Anterior cingulate cortex (tissue), 58 donors: Measurements from ENCODE around the gene KLHL11.

Experiments used
- DNase-seq, 58 donors: peaks; one replicate each; lab custom pipeline; 2025; lab: John Stamatoyannopoulos, UW

The KLHL11 gene

GRCh38 chr17:41864836-41865595 lies at the start of gene KLHL11:
Gene KLHL11 (minus strand): TSS chr17:41865423. CDS start chr17:41865370, 53 bp downstream.
- DNase-seq = peak; percentile 15 to 92 (median 82)

- DNase-seq = no peak
These were observed 49.8 kb upstream of the KLHL11 start for GRCh38 chr17:41915020-41915419.

- DNase-seq = no peak
These were observed 49.1 kb upstream of the KLHL11 start for GRCh38 chr17:41914358-41914766.

- DNase-seq = no peak
These were observed 48.6 kb upstream of the KLHL11 start for GRCh38 chr17:41913798-41914197.

- no peak for DNase-seq
These were observed 47.7 kb upstream of the KLHL11 start for GRCh38 chr17:41912925-41913324.

GRCh38 chr17:41910701-41911391 lies 45.6 kb upstream of the KLHL11 start:
- peak in 1 of 58 donors; percentile 3 for DNase-seq

- DNase-seq = no peak
These were observed 43.9 kb upstream of the KLHL11 start for GRCh38 chr17:41909088-41909487.

GRCh38 chr17:41907633-41908539 lies 42.7 kb upstream of the KLHL11 start:
- no peak for DNase-seq

GRCh38 chr17:41907185-41907556 lies 41.9 kb upstream of the KLHL11 start:
- peak in 3 of 58 donors; percentile 4 to 18 (median 9) for DNase-seq

- DNase-seq = peak in 3 of 58 donors; percentile 2 to 5 (median 2)
These were observed 41.4 kb upstream of the KLHL11 start for GRCh38 chr17:41906465-41907184.

GRCh38 chr17:41905172-41905571 lies 39.9 kb upstream of the KLHL11 start:
- DNase-seq = no peak

- DNase-seq = no peak
These were observed 39.1 kb upstream of the KLHL11 start for GRCh38 chr17:41904242-41904841.

GRCh38 chr17:41901646-41902045 lies 36.4 kb upstream of the KLHL11 start:
- no peak for DNase-seq

GRCh38 chr17:41896726-41897125 lies 31.5 kb upstream of the KLHL11 start:
- no peak for DNase-seq

GRCh38 chr17:41895617-41896016 lies 30.4 kb upstream of the KLHL11 start:
- DNase-seq = peak in 1 of 58 donors; percentile 30

GRCh38 chr17:41894791-41895331 lies 29.6 kb upstream of the KLHL11 start:
- no peak for DNase-seq

GRCh38 chr17:41893384-41893783 lies 28.2 kb upstream of the KLHL11 start:
- no peak for DNase-seq

GRCh38 chr17:41892021-41892376 lies 26.8 kb upstream of the KLHL11 start:
- no peak for DNase-seq
